ENCODE results near the gene RRP1.

The RRP1 gene

GRCh38 chr21:43778469-43779335 lies 10.7 kb upstream of the RRP1 start:
- no peak for DNase-seq

DNA sequence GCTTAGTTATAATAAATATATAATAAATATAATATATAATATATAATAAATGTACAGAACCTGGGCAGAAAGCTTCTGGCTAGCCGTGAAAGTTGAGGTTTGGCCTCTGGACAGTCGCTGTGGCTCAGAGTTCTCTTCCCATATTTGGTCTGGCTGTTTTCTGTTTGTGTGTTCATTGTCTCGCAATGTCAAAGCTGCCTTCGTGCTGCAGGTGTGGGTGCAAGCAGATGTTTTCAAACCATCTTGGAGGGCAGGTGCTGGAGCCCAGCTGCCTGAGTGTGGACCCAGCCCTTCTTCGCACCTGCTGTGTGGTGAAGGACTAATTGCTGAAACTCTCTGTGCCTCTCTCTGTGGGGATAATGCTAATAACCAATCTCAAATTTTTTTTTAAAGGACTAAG lies 9.7 kb upstream of the RRP1 start:
- DNase-seq, result no peak

- DNase-seq, result no peak
Measured at GRCh38 chr21:43781846-43782245, 7.5 kb upstream of the RRP1 start.

GRCh38 chr21:43782431-43783097 lies 6.8 kb upstream of the RRP1 start:
- DNase-seq, result no peak

DNA sequence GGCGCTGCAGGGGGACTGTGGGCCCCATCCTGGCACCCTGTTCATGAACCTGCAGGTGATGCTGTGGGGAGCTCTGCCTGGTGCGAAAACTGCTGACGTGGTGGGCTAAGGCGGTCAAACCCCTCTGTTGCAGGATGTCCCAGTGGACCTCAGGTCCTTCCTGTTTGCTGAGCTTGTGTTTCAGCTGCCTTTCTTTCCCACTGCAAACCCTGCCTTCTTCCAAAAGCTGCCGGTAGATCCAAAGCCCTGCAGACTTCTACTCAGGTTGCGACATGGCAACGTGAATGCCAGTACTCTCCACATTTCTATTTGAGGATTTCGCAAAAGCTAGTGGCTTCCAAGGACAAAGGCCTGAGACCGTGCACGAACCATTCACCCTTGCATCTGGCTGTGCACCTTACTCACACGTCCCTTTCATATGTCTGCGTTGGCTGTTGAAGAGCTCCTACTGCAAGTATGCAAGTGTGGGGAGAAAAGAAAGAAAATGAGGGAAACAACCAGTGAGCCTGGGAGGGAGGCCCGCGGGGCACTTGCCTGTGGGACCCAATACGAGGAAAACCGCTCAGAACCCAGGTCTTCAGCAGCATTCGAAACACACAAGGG lies 6.2 kb upstream of the RRP1 start:
- DNase-seq, result no peak

DNA sequence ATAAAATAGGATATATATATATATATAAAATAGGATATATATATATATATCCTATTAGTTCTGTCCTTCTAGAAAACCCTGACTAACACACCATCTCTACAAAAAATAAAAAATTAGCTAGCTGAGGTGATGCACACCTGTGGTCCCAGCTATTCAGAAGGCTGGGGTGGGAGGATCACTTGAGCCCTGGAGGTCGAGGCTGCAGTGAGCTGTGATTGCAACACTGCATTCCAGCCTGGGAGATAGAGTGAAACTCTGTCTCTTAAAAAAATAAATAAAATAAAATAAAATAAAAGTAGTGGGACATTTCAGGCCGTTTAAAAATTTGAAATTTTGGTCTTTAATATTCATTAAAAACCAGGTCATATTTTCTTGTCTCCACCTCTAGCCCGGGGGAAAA lies 4.2 kb upstream of the RRP1 start:
- no peak for DNase-seq

DNA sequence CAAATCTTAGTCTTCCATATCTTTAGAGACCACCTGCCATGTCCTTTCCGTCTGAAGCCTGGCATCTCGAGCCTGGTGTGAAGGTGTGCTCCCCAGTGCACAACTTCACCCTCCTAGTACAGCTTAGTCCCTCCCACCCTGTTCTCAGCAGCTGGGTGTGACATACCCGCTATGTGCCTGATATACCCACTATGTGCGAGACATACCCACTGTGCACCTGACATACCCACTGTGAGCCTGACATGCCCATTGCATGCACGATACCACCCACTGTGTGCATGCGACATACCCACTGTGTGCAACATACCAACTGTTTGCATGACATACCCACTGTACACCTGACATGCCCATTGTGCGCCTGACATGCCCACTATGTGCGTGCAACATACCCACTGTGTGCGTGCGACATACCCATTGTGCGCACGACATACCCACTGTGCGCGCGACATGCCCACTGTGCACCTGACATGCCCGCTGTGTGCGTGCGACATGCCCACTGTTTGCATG lies 3.0 kb upstream of the RRP1 start:
- DNase-seq, result no peak

DNA sequence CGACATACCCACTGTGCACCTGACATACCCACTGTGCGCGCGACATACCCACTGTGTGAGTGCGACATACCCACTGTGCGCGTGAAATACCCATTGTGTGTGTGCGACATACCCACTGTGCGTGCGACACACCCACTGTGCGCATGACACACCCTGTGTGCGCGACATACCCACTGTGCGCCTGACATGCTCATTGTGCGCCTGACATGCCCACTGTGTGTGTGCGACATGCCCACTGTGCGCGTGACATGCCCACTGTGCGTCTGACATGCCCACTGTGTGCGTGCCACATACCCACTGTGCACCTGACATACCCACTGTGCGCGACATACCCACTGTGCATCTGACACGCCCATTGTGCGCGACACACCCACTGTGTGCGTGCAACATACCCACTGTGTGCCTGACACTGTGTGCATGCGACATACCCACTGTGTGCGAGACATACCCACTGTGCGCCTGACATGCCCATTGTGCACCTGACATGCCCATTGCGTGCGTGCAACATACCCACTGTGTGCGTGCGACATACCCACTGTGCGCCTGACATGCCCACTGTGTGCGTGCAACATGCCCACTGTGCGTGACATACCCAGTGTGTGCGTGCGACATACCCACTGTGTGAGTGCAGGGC lies 2.5 kb upstream of the RRP1 start:
- DNase-seq, result no peak

GRCh38 chr21:43790010-43790524 lies 690 bp downstream of the RRP1 start:
- DNase-seq, result no peak

GRCh38 chr21:43792406-43792805 lies 3.0 kb downstream of the RRP1 start:
- DNase-seq, result no peak

DNA sequence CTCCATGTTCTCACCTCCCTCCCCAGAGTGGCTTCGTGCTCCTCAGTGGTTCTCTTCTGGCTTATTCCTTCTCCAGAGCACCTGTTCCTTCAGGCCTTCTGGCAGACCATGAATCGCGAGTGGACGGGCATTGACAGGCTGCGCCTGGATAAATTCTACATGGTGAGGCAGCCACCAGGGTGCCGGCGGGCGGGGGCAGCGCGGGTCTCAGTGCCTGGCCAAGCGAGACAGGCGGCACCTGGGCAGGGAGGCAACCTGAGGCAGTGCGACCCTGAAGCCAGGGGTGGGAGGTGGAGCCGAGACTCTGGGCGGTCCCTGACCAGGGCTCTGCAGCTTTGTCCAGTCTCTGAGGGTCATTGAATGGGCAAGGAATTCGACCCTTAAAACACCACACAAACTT lies 3.9 kb downstream of the RRP1 start:
- DNase-seq, result no peak

DNA sequence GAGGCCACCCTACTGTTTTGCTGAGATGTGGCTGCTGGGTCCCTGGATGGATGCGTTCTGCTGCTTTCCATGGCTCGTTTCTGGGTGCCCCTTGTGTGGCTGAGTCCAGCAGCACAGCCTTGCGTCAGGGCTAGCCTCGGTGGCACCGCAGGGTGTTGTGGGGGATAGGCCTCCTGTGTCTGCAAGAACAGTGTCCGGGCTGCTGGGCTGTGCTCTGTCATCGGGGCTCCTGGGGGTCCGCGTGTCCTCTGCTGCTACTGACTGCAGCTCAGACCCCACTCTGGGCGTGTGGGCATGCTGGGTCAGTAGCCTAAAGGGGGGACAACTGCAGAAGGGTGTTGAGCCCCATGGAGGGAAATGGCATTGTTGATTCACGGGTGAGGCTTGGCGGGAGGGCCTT lies 4.9 kb downstream of the RRP1 start:
- DNase-seq, result no peak

- DNase-seq, result no peak
Measured at GRCh38 chr21:43794857-43795256, 5.5 kb downstream of the RRP1 start.

- DNase-seq, result no peak
Measured at GRCh38 chr21:43797415-43797814, 8.0 kb downstream of the RRP1 start.

GRCh38 chr21:43797925-43798715 lies 8.7 kb downstream of the RRP1 start:
- DNase-seq, result no peak

GRCh38 chr21:43799301-43799840 lies 10.0 kb downstream of the RRP1 start:
- DNase-seq, result no peak

DNA sequence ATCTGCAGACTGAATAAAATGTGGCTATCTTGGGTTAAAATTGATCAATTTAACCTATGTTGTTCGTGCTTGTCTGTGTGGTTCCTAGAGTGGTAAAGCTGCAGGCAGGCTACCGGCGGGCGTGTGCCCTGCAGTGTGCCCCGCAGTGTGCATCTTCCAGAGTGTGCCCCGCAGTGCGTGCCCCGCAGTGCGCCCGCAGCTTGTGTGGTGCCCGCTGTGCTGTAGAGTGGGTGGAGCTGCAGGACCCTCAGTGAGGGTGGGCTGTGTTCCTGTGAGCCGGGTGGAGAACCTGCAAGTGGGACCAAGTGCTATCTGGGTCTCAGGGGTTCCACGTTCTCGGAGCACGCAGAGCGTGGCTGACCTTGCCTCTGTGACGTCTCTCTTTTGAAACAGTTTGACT lies 10.7 kb downstream of the RRP1 start:
- no peak for DNase-seq

- DNase-seq, result no peak
Measured at GRCh38 chr21:43800566-43800965, 11.2 kb downstream of the RRP1 start.

DNA sequence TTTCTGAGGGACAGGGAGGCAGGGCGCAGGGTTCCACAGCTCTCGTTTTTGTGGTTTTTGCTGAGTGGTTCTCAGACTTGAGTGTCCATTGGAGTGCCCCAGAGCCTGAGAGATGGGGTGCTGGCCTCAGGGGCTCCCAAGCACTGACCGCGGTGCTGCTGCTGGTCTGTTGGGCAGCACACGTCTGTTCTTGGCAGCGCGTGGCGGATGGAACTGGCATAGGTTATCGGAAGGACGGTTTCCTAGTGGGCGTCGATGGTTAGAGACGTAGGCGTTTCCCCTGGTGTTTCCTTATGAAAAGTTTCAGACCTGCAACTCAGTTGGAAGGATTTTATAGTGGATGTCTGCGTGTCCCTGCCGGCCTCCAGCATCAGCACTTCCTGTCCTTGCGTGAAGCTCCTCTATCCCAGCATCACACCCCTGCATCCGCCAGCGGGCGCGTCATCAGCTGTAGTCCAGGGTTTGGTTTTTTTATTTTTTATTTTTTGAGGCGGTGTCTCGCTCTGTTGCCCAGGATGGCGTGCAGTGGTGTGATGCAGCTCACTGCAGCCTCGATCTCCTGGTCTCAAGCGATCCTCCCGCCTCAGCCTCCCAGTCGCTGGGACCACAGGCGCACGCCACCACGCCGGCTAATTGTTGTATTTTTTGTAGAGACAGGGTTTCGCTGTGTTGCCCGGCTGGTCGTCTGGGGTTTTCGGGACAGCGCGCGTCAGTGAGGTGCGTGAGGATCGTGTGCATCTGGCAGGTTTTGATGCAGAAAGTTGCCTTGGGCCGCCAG lies 11.8 kb downstream of the RRP1 start:
- no peak for DNase-seq

- no peak for DNase-seq
Measured at GRCh38 chr21:43802713-43803313, 13.4 kb downstream of the RRP1 start.

Measured in hippocampal formation (tissue), 2 donors.